WTC11 (cell line): ENCODE data around the gene PCDH7. TPM values are rescaled to one million over a fixed set of nuclear protein-coding genes. Genes with fewer than 3 reads are reported as not detected.

Source experiments
- ATAC-seq: fragments of 200-7000 bp; cut with Tn5 transposase; 2 replicates; pipeline ENCODE4 v1.10.0; 2021; ENCODE audit warnings: mild to moderate bottlenecking, moderate library complexity
- CTCF ChIA-PET: fragments of 300-600 bp; sonication (Branson Sonifier 250); formaldehyde crosslinking; loops from one replicate; lab custom pipeline; 2021; ENCODE audit warnings: antibody characterized with exemption; lab: Charles Lee
- POLR2A ChIA-PET: fragments of 350-600 bp; sonication (Branson Sonifier 250); formaldehyde crosslinking; loops from one replicate; lab custom pipeline; 2021; ENCODE audit warnings: antibody characterized with exemption; lab: Charles Lee
- DNase-seq: peaks from one replicate; pipeline ENCODE4 v3.0.0; 2021; ENCODE audit warnings: low spot score
- H3K27ac Mint-ChIP-seq: 2 replicates; pipeline ENCODE4 v1.8.0; 2021; ENCODE audit warnings: mixed read lengths
- H3K27me3 Mint-ChIP-seq: 2 replicates; pipeline ENCODE4 v1.8.0; 2021; ENCODE audit warnings: low read depth, mild to moderate bottlenecking, moderate library complexity, mixed read lengths
- H3K36me3 Mint-ChIP-seq: 2 replicates; pipeline ENCODE4 v1.8.0; 2021; ENCODE audit warnings: mixed read lengths
- H3K4me1 Mint-ChIP-seq: 2 replicates; pipeline ENCODE4 v1.8.0; 2022; ENCODE audit warnings: mixed read lengths
- H3K4me3 Mint-ChIP-seq: 2 replicates; pipeline ENCODE4 v1.8.0; 2021; ENCODE audit warnings: mild to moderate bottlenecking, moderate library complexity, mixed read lengths
- H3K9me3 Mint-ChIP-seq: 2 replicates; pipeline ENCODE4 v1.8.0; 2021; ENCODE audit warnings: mixed read lengths
- AR ChIP-seq: fragments of 250-450 bp; sonication (Bioruptor Pico); IDR thresholded peaks from 2 replicates; pipeline ENCODE4 v1.9.0; 2021; ENCODE audit warnings: mild to moderate bottlenecking
- ATF1 ChIP-seq: sonication (generic); formaldehyde crosslinking; IDR thresholded peaks from 2 replicates; pipeline ENCODE4 v1.8.1; 2023; ENCODE audit warnings: mild to moderate bottlenecking, moderate library complexity, missing genetic modification reagents
- ATF6 ChIP-seq: sonication (generic); formaldehyde crosslinking; IDR thresholded peaks from 2 replicates; pipeline ENCODE4 v1.8.1; 2023; ENCODE audit warnings: mild to moderate bottlenecking, missing genetic modification reagents
- CREM ChIP-seq: sonication (generic); formaldehyde crosslinking; IDR thresholded peaks from 2 replicates; pipeline ENCODE4 v1.8.1; 2022; ENCODE audit warnings: mild to moderate bottlenecking, missing genetic modification reagents, moderate library complexity
- E2F1 ChIP-seq: sonication (generic); formaldehyde crosslinking; IDR thresholded peaks from 2 replicates; pipeline ENCODE4 v1.8.0; 2022; ENCODE audit warnings: mild to moderate bottlenecking, missing genetic modification reagents
- EMX1 ChIP-seq: fragments of 250-450 bp; sonication (Bioruptor Pico); IDR thresholded peaks from 2 replicates; pipeline ENCODE4 v1.8.0; 2021; ENCODE audit warnings: mild to moderate bottlenecking
- ERG ChIP-seq: fragments of 250-450 bp; sonication (Bioruptor Pico); IDR thresholded peaks from 2 replicates; pipeline ENCODE4 v1.8.0; 2021; ENCODE audit warnings: mild to moderate bottlenecking
- FOXK1 ChIP-seq: sonication (generic); formaldehyde crosslinking; IDR thresholded peaks from 2 replicates; pipeline ENCODE4 v1.8.0; 2022; ENCODE audit warnings: mild to moderate bottlenecking, moderate library complexity, missing genetic modification reagents
- JAZF1 ChIP-seq: fragments of 250-450 bp; sonication (Bioruptor Pico); IDR thresholded peaks from 2 replicates; pipeline ENCODE4 v1.9.0; 2021; ENCODE audit warnings: moderate library complexity, mild to moderate bottlenecking, inconsistent platforms
- MAX ChIP-seq: sonication (generic); formaldehyde crosslinking; IDR thresholded peaks from 2 replicates; pipeline ENCODE4 v1.8.0; 2022; ENCODE audit warnings: mild to moderate bottlenecking, missing genetic modification reagents
- MYBL2 ChIP-seq: sonication (generic); formaldehyde crosslinking; IDR thresholded peaks from 2 replicates; pipeline ENCODE4 v1.8.1; 2023; ENCODE audit warnings: mild to moderate bottlenecking, moderate library complexity, missing genetic modification reagents
- NR3C1 ChIP-seq: sonication (generic); formaldehyde crosslinking; conservative IDR thresholded peaks from 2 replicates; pipeline ENCODE4 v1.8.1; 2023; ENCODE audit warnings: low read depth, mild to moderate bottlenecking, missing genetic modification reagents
- SMAD4 ChIP-seq: sonication (generic); formaldehyde crosslinking; IDR thresholded peaks from 2 replicates; pipeline ENCODE4 v1.8.0; 2022; ENCODE audit warnings: mild to moderate bottlenecking, missing genetic modification reagents
- ZNF232 ChIP-seq: sonication (generic); formaldehyde crosslinking; IDR thresholded peaks from 2 replicates; pipeline ENCODE4 v1.8.0; 2022; ENCODE audit warnings: mild to moderate bottlenecking, missing genetic modification reagents
- ZNF263 ChIP-seq: sonication (generic); formaldehyde crosslinking; IDR thresholded peaks from 2 replicates; pipeline ENCODE4 v1.8.1; 2022; ENCODE audit warnings: low read depth, mild to moderate bottlenecking, moderate library complexity, missing genetic modification reagents
- ZNF416 ChIP-seq: fragments of 250-450 bp; sonication (Bioruptor Pico); IDR thresholded peaks from 2 replicates; pipeline ENCODE4 v1.9.0; 2021; ENCODE audit warnings: mild to moderate bottlenecking, inconsistent platforms
- ZNF425 ChIP-seq: fragments of 250-450 bp; sonication (Bioruptor Pico); conservative IDR thresholded peaks from 2 replicates; pipeline ENCODE4 v1.9.0; 2021; ENCODE audit warnings: mild to moderate bottlenecking
- ZNF671 ChIP-seq: fragments of 250-450 bp; sonication (Bioruptor Pico); IDR thresholded peaks from 2 replicates; pipeline ENCODE4 v1.8.0; 2021; ENCODE audit warnings: mild to moderate bottlenecking
- total RNA-seq: library from RNA; stranded (reverse); gene quantifications from 3 replicates; pipeline ENCODE4 v1.2.3, GENCODE V29; 2021

Gene PCDH7
- total RNA-seq, 1 experiment from 2014 or later = 3.9 TPM

GRCh38 chr4:30727409-30727808, 7.2 kb downstream of the PCDH7 start:
- no peak overlapping the region for H3K27ac Mint-ChIP-seq
- no peak for TF ChIP-seq ZNF671 (CRISPR knock-in tag)
- TF ChIP-seq MAX (CRISPR knock-in tag) = no peak
- TF ChIP-seq EMX1 = no peak
- no peak for TF ChIP-seq FOXK1 (CRISPR knock-in tag)
- no peak for TF ChIP-seq ZNF263 (CRISPR knock-in tag)
- no peak for TF ChIP-seq E2F1
- TF ChIP-seq ATF1 (CRISPR knock-in tag) = no peak
- TF ChIP-seq ATF6 (CRISPR knock-in tag) = no peak
- TF ChIP-seq JAZF1 (CRISPR knock-in tag) = no peak
- TF ChIP-seq ZNF232 (CRISPR knock-in tag) = no peak
- TF ChIP-seq CREM (CRISPR knock-in tag) = no peak
- no peak for TF ChIP-seq MYBL2
- no peak for TF ChIP-seq ERG (CRISPR knock-in tag)
- TF ChIP-seq SMAD4 (CRISPR knock-in tag) = no peak
- TF ChIP-seq ZNF416 (CRISPR knock-in tag) = no peak
- no peak for TF ChIP-seq NR3C1
- TF ChIP-seq AR = no peak
- ATAC-seq (no peak), DNase-seq (no peak)
- H3K27me3 Mint-ChIP-seq = peaks cover 23% of the 10 kb centered on the region
- ChIA-PET CTCF (no interaction called here), POLR2A (no interaction called here)
- H3K36me3 Mint-ChIP-seq = no peaks in the 10 kb centered on the region
- H3K4me1 Mint-ChIP-seq = peaks cover 24% of the 10 kb centered on the region
- H3K9me3 Mint-ChIP-seq = no peaks in the 10 kb centered on the region
- no peak overlapping the region for H3K4me3 Mint-ChIP-seq

- ChIA-PET CTCF (no interaction called here), POLR2A (no interaction called here)
- no peak for ATAC-seq
Observed at GRCh38 chr4:30728311-30728710, 8.1 kb downstream of the PCDH7 start.

More at GRCh38 chr4:30728311-30728710, 8.1 kb downstream of the PCDH7 start:
- Mint-ChIP-seq H3K27ac (no peak overlapping the region), H3K27me3 (peaks cover 14% of the 10 kb centered on the region), H3K36me3 (no peaks in the 10 kb centered on the region), H3K9me3 (no peaks in the 10 kb centered on the region), H3K4me3 (no peak overlapping the region), H3K4me1 (peaks cover 15% of the 10 kb centered on the region)
- DNase-seq = no peak
- TF ChIP-seq ZNF263 (CRISPR knock-in tag) = no peak
- TF ChIP-seq ZNF425 (CRISPR knock-in tag) = no peak
